IMR-90 (cell line): ENCODE measurements around the gene CDRT4. TPM values are rescaled to one million over a fixed set of nuclear protein-coding genes. Genes with fewer than 3 reads are reported as not detected.

Experiments used
- ATAC-seq: fragments of 200-7000 bp; cut with Tn5 transposase; 2 replicates; pipeline ENCODE4 v1.9.1; 2020; ENCODE audit warnings: low read depth, mild to moderate bottlenecking, moderate library complexity
- BruUV-seq: library from RNA; stranded (reverse); fragments of 400-500 nt; replicated peaks from 2 replicates; lab custom pipeline; 2021; lab: Mats Ljungman, UMichigan
- CTCF ChIA-PET: fragments of 300-600 bp; formaldehyde crosslinking; extraction: SDS; loops from one replicate; lab custom pipeline; 2021; ENCODE audit warnings: antibody characterized with exemption; lab: Yijun Ruan, JAX
- POLR2A ChIA-PET: fragments of 300-600 bp; sonication (Branson Sonifier 250); formaldehyde crosslinking; loops from one replicate; lab custom pipeline; 2022; ENCODE audit warnings: antibody characterized with exemption; ENCODE audit not compliant: unreplicated experiment; lab: Charles Lee
- DNase-seq: peaks from one replicate; pipeline ENCODE4 v3.0.0; 2013
- H2AFZ ChIP-seq: replicated peaks from 2 replicates; pipeline ENCODE3; 2013; ENCODE audit warnings: low read length, mild to moderate bottlenecking; ENCODE audit not compliant: poor library complexity
- H2AK5ac ChIP-seq: 2 replicates; pipeline ENCODE4 v1.6.1; 2013; ENCODE audit warnings: low read depth, low read length, inconsistent platforms
- H2AK9ac ChIP-seq: replicated peaks from 2 replicates; pipeline ENCODE3; 2013; ENCODE audit warnings: mild to moderate bottlenecking, low read depth, low read length, moderate library complexity; ENCODE audit not compliant: poor library complexity
- H2BK120ac ChIP-seq: 2 replicates; pipeline ENCODE4 v1.6.1; 2013; ENCODE audit warnings: low read depth, low read length, inconsistent platforms
- H2BK15ac ChIP-seq: 3 replicates; pipeline ENCODE4 v1.6.1; 2013; ENCODE audit warnings: low read depth, low read length, inconsistent platforms
- H2BK20ac ChIP-seq: 2 replicates; pipeline ENCODE4 v1.6.1; 2013; ENCODE audit warnings: low read depth, mild to moderate bottlenecking, inconsistent platforms, low read length, moderate library complexity
- H2BK5ac ChIP-seq: 2 replicates; pipeline ENCODE4 v1.6.1; 2013; ENCODE audit warnings: mild to moderate bottlenecking, low read depth, low read length, inconsistent platforms; ENCODE audit not compliant: poor library complexity, severe bottlenecking
- H3K14ac ChIP-seq: replicated peaks from 2 replicates; pipeline ENCODE4 v1.6.1; 2013; ENCODE audit warnings: low read depth, low read length, inconsistent platforms
- H3K18ac ChIP-seq: 2 replicates; pipeline ENCODE4 v1.6.1; 2013; ENCODE audit warnings: low read depth, low read length, control low read depth
- H3K23ac ChIP-seq: 2 replicates; pipeline ENCODE4 v1.6.1; 2013; ENCODE audit warnings: low read depth, low read length, inconsistent platforms
- H3K27ac ChIP-seq: 2 replicates; pipeline ENCODE4 v1.5.1; 2013; ENCODE audit warnings: mild to moderate bottlenecking, control low read depth, low read length; ENCODE audit not compliant: insufficient read depth
- H3K27me3 ChIP-seq: 2 replicates; pipeline ENCODE4 v1.6.1; 2013; ENCODE audit warnings: low read length; ENCODE audit not compliant: control insufficient read depth, insufficient read depth
- H3K36me3 ChIP-seq: 2 replicates; pipeline ENCODE4 v1.6.1; 2013; ENCODE audit warnings: low read length, mixed read lengths; ENCODE audit not compliant: control insufficient read depth, insufficient read depth
- H3K4ac ChIP-seq: 2 replicates; pipeline ENCODE4 v1.6.1; 2013; ENCODE audit warnings: low read depth, low read length, inconsistent platforms
- H3K4me1 ChIP-seq: 2 replicates; pipeline ENCODE4 v1.6.1; 2013; ENCODE audit warnings: low read length, mixed read lengths; ENCODE audit not compliant: control insufficient read depth, insufficient read depth
- H3K4me2 ChIP-seq: 2 replicates; pipeline ENCODE4 v1.6.1; 2013; ENCODE audit warnings: low read depth, mild to moderate bottlenecking, control low read depth, low read length, moderate library complexity
- H3K4me3 ChIP-seq: 2 replicates; pipeline ENCODE4 v1.5.1; 2013; ENCODE audit warnings: low read depth, mild to moderate bottlenecking, control low read depth, low read length, moderate library complexity; ENCODE audit not compliant: insufficient read depth
- H3K56ac ChIP-seq: 2 replicates; pipeline ENCODE4 v1.6.1; 2013; ENCODE audit warnings: low read length, inconsistent platforms; ENCODE audit not compliant: insufficient read depth; ENCODE audit errors: extremely low read depth
- H3K79me1 ChIP-seq, 2 experiments: 2 replicates each; pipeline ENCODE4 v1.6.1; 2013; ENCODE audit warnings: low read length in 2 of 2, inconsistent platforms in 1 of 2, low read depth in 1 of 2
- H3K9ac ChIP-seq: 2 replicates; pipeline ENCODE4 v1.6.1; 2013; ENCODE audit warnings: low read depth, low read length, control low read depth
- H3K9me1 ChIP-seq: 2 replicates; pipeline ENCODE4 v1.6.1; 2013; ENCODE audit warnings: low read length, inconsistent platforms; ENCODE audit not compliant: insufficient read depth
- H3K9me3 ChIP-seq: 2 replicates; pipeline ENCODE4 v1.6.1; 2013; ENCODE audit warnings: low read length; ENCODE audit not compliant: control insufficient read depth, insufficient read depth
- H4K20me1 ChIP-seq: 2 replicates; pipeline ENCODE4 v1.6.1; 2013; ENCODE audit warnings: low read length, inconsistent platforms; ENCODE audit not compliant: insufficient read depth
- H4K5ac ChIP-seq: 2 replicates; pipeline ENCODE4 v1.6.1; 2013; ENCODE audit warnings: mild to moderate bottlenecking, low read depth, low read length, control low read depth
- H4K8ac ChIP-seq, 2 experiments: 2 replicates each; pipeline ENCODE4 v1.6.1; 2013; ENCODE audit warnings: low read depth in 2 of 2, low read length in 2 of 2, control low read depth in 1 of 2, inconsistent platforms in 1 of 2
- H4K91ac ChIP-seq: 2 replicates; pipeline ENCODE4 v1.6.1; 2013; ENCODE audit warnings: low read depth, low read length, inconsistent platforms; ENCODE audit not compliant: insufficient read depth
- BHLHE40 ChIP-seq: fragments of 150-350 bp; IDR thresholded peaks from 2 replicates; pipeline ENCODE4 v1.6.1; 2016; ENCODE audit warnings: mild to moderate bottlenecking, low read depth, low read length
- CHD1 ChIP-seq: IDR thresholded peaks from 2 replicates; pipeline ENCODE4 v1.6.1; 2012; ENCODE audit warnings: low read depth, low read length, improper control_type of control experiment
- MAFK ChIP-seq: IDR thresholded peaks from 2 replicates; pipeline ENCODE4 v1.6.1; 2012; ENCODE audit warnings: low read depth, low read length, improper control_type of control experiment
- RCOR1 ChIP-seq: IDR thresholded peaks from 2 replicates; pipeline ENCODE4 v1.6.1; 2012; ENCODE audit warnings: mild to moderate bottlenecking, low read length, improper control_type of control experiment; ENCODE audit not compliant: insufficient replicate concordance
- RFX5 ChIP-seq: IDR thresholded peaks from 2 replicates; pipeline ENCODE4 v1.8.0; 2012; ENCODE audit warnings: low read depth, mild to moderate bottlenecking, low read length, moderate library complexity
- SMC3 ChIP-seq: fragments of 150-350 bp; IDR thresholded peaks from 2 replicates; pipeline ENCODE4 v1.6.1; 2016; ENCODE audit warnings: low read depth, mild to moderate bottlenecking, antibody characterized with exemption, low read length, moderate library complexity
- WGBS, 2 experiments: methylation state at CpG; one replicate each; pipeline versions ENCODE4 v1.1.5 to v1.1.7; 2013; ENCODE audit warnings: missing lambda C conversion rate in 2 of 2; ENCODE audit not compliant: insufficient read length in 1 of 2; ENCODE audit errors: extremely low coverage in 2 of 2; 5-methylcytosine and 5-hydroxymethylcytosine counted together
- dilution Hi-C: fragments of 300-500 bp; cut with HindIII; formaldehyde crosslinking; loops from one replicate; pipeline ENCODE4 v1.14.3; 2018; ENCODE audit warnings: low sequenced_read_pairs; ENCODE audit not compliant: unreplicated experiment
- in situ Hi-C: fragments of 300-500 bp; cut with MboI; formaldehyde crosslinking; loops from 3 replicates; pipeline ENCODE4 v1.14.3; 2019; ENCODE audit warnings: low sequenced_read_pairs, inconsistent platforms, mixed read lengths
- intact Hi-C: fragments of 100-400 bp; cut with micrococcal nuclease; formaldehyde crosslinking; loops from 2 replicates; pipeline ENCODE4 v1.10.0; 2022
- polyA plus RNA-seq, 3 experiments: library from polyadenylated mRNA; depleted of rRNA; stranded (reverse); fragments of >200 nt; gene quantifications; 2 replicates each; pipeline ENCODE4 v1.2.3, GENCODE V29; 2012; ENCODE audit warnings: low replicate concordance in 1 of 3
- total RNA-seq: library from RNA; depleted of rRNA; stranded (reverse); fragments of >200 nt; gene quantifications from 2 replicates; pipeline ENCODE4 v1.2.3, GENCODE V29; 2012

Gene CDRT4
- total and polyA plus RNA-seq, 2 of the 4 experiments (the other 2 are of a cell fraction) = 0.90 to 3.7 TPM

GRCh38 chr17:15482476-15482875 is 15.1 kb upstream of the CDRT4 start:
- Histone ChIP-seq H3K9me3 (no peaks in the 10 kb centered on the region), H2BK5ac (no peak overlapping the region), H3K36me3 (no peaks in the 10 kb centered on the region), H3K79me1 (no peaks in the 10 kb centered on the region), H4K20me1 (no peaks in the 10 kb centered on the region), H3K18ac (no peak overlapping the region), H3K23ac (no peak overlapping the region), H2AK9ac (no peak overlapping the region), H3K4me3 (no peak overlapping the region), H4K8ac (no peak overlapping the region), H3K14ac (no peak overlapping the region), H2BK20ac (no peak overlapping the region), H3K56ac (no peak overlapping the region), H2AFZ (no peak overlapping the region), H2BK120ac (no peak overlapping the region), H4K91ac (no peak overlapping the region), H3K27me3 (no peaks in the 10 kb centered on the region), H4K5ac (no peak overlapping the region), H3K4me2 (no peak overlapping the region), H2BK15ac (no peak overlapping the region), H3K9ac (no peak overlapping the region), H2AK5ac (no peak overlapping the region), H3K4me1 (peaks cover 5% of the 10 kb centered on the region), H3K9me1 (peaks cover 6% of the 10 kb centered on the region; the same call in 1 of the 2 replicates), H3K27ac (no peak overlapping the region), H3K4ac (no peak overlapping the region)
- POLR2A ChIA-PET = no interaction called here
- no TSS peak for BruUV-seq
- DNase-seq (no peak), ATAC-seq (no peak)
- CTCF ChIA-PET = no interaction called here
- TF ChIP-seq SMC3 (no peak), MAFK (no peak), RFX5 (no peak), BHLHE40 (no peak), CHD1 (no peak), RCOR1 (no peak)
- in situ Hi-C loops = no loop called here
- intact Hi-C loops = no loop called here
- dilution Hi-C loops = no loop called here
- 100% methylated on average over 2 of the region's 6 CpGs; no CpG with 5 or more reads in 1 of the 2 experiments for WGBS, 2 experiments
